ENCODE results near the gene R3HDM4. TPM values are rescaled to one million over a fixed set of nuclear protein-coding genes. Genes with fewer than 3 reads are reported as not detected.

The R3HDM4 gene
- total and polyA plus RNA-seq, 2 donors (not counting 3 experiments of a cell fraction or from before 2014, with no cell fraction given): 51.8 to 53.9 TPM

DNA sequence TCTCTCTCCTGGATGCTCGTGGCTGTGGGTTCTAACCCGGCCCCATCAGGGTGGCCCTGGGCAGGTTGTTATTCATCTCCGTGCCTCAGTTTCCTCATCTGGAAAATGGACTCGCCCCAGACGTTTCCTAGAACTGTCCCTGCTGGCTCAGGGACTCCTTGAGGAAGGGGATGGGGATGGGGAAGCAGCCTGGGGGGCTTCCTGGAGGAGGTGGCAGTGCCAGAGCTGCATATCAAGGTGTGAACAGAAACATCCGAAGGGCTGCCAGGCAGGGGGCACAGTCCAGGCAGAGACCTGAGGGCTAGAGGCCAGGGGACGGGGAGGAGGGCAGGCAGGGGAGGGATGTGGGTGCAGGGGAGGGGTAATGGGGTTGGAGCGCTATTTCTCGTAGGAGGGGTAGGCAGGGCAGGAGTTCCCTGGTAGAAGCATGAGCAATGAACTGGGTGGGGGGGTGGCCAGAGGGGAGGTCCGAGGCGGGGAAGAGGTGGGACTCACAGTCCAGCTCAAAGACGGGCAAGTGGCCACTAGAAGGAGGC is 64.6 kb downstream of the R3HDM4 start:
- ChIA-PET POLR2A (interaction anchor here (0.6 kb wide), 1 partner anchor 46 kb away, joined by 4 read pairs; no protein-coding TSS in a partner anchor), CTCF (interaction anchor here (0.8 to 1.4 kb wide), 4 partner anchors 10 to 152 kb away, joined by 3 to 9 read pairs (median 6); no protein-coding TSS in a partner anchor)
- no peak for FAIRE-seq
- dilution Hi-C loops (cut with MboI; ENCODE audit: extremely low pct_ligation_motif_present, low sequenced_read_pairs): no loop called here
- Histone ChIP-seq H3K4me3 (replicated peaks in 1 of 3; ENCODE audit: insufficient read depth in 1 of 3, low read depth in 1 of 3, low read length in 3 of 3) (no peak overlapping the region), H4K20me1 (replicated peaks; ENCODE audit: control insufficient read depth, extremely low read depth, insufficient read depth, low read length) (no peaks in the 10 kb centered on the region), H2AFZ (ENCODE audit: low read depth, low read length) (no peak overlapping the region), H3K4me1 (ENCODE audit: control insufficient read depth, extremely low read depth, insufficient read depth, low read length) (no peaks in the 10 kb centered on the region), H3K4me2 (ENCODE audit: insufficient read depth, low read length) (no peak overlapping the region), H3K79me2 (ENCODE audit: control insufficient read depth, insufficient read depth, low read length) (no peaks in the 10 kb centered on the region), H3K27me3 (ENCODE audit: control insufficient read depth in 2 of 2, insufficient read depth in 2 of 2, low read length in 2 of 2) (peaks cover 0 to 4% of the 10 kb centered on the region in 2 experiments), H3K9me3 (replicated peaks; ENCODE audit: control insufficient read depth, insufficient read depth, low read length) (no peaks in the 10 kb centered on the region), H3K36me3 (ENCODE audit: control insufficient read depth in 2 of 2, extremely low read depth in 1 of 2, insufficient read depth in 2 of 2, low read length in 2 of 2) (no peaks in the 10 kb centered on the region), H3K9ac (replicated peaks; ENCODE audit: extremely low read depth, insufficient read depth, low read length) (no peak overlapping the region), H3K27ac (ENCODE audit: insufficient read depth, low read depth, low read length) (no peak overlapping the region), H3K9me1 (replicated peaks; ENCODE audit: control insufficient read depth, extremely low read depth, insufficient read depth, low read length) (no peaks in the 10 kb centered on the region)
- no TSS peak for BruUV-seq (replicated peaks)
- TF ChIP-seq JUN (IDR thresholded peaks at IDR 0.05; ENCODE audit: borderline replicate concordance, insufficient read depth, insufficient read length, low read depth) (no peak), EZH2 (IDR thresholded peaks at IDR 0.05; ENCODE audit: borderline replicate concordance, low read depth, low read length, severe bottlenecking) (no peak), MAX (IDR thresholded peaks at IDR 0.05; ENCODE audit: insufficient read depth, insufficient read length) (no peak), GATA2 (IDR thresholded peaks at IDR 0.05; ENCODE audit: insufficient read depth, insufficient read length, low read depth, low read length) (no peak), POLR2A (IDR thresholded peaks at IDR 0.05; ENCODE audit: low read depth, low read length) (no peak), FOS (IDR thresholded peaks at IDR 0.05; ENCODE audit: borderline replicate concordance, insufficient read depth, low read length) (no peak), MYC (IDR thresholded peaks at IDR 0.05; ENCODE audit: low read depth, low read length) (no peak), POLR2AphosphoS5 (IDR thresholded peaks at IDR 0.05; ENCODE audit: insufficient read depth, low read depth, low read length) (no peak), CTCF (IDR thresholded peaks at IDR 0.05; ENCODE audit: extremely low read depth in 1 of 2, insufficient read depth in 1 of 2, low read depth in 1 of 2, low read length in 2 of 2) (no peak)
- DNase-seq (ENCODE audit: low read depth, low spot score): no peak
- intact Hi-C loops (cut with micrococcal nuclease): no loop called here

Small RNA genes within 50 kb of the gene (small RNA-seq; reads per million reads assigned to genes)
- gene RNU6-9 (ENCODE audit: insufficient read depth, insufficient read length, low read depth, low replicate concordance): 1.1 reads per million

Other genes starting within 250 kb of the R3HDM4 start
- gene FSTL3, start 236.8 kb downstream of the R3HDM4 start, total RNA-seq: 19.9 and 30.3 TPM in 2 replicates
- 45.2 and 70.7 TPM in 2 replicates for gene FSTL3, start 236.8 kb downstream of the R3HDM4 start, polyA plus RNA-seq
- not detected in 2 replicates for gene PRSS57, start 217.8 kb downstream of the R3HDM4 start, total RNA-seq
- not detected in 2 replicates for gene PRSS57, start 217.8 kb downstream of the R3HDM4 start, polyA plus RNA-seq
- 24.2 and 31.8 TPM in 2 replicates for gene PALM, start 204.3 kb downstream of the R3HDM4 start, total RNA-seq
- gene PALM, start 204.3 kb downstream of the R3HDM4 start, polyA plus RNA-seq: 3.9 and 5.7 TPM in 2 replicates
- gene MISP, start 162.1 kb downstream of the R3HDM4 start, total RNA-seq: not detected in 2 replicates
- gene MISP, start 162.1 kb downstream of the R3HDM4 start, polyA plus RNA-seq: not detected in 2 replicates
- 607 and 623 TPM in 2 replicates for gene PTBP1, start 115.8 kb downstream of the R3HDM4 start, total RNA-seq
- gene PTBP1, start 115.8 kb downstream of the R3HDM4 start, polyA plus RNA-seq: 382 and 465 TPM in 2 replicates
- 0.76 and 1.2 TPM in 2 replicates for gene PLPPR3, start 91.3 kb downstream of the R3HDM4 start, total RNA-seq
- gene PLPPR3, start 91.3 kb downstream of the R3HDM4 start, polyA plus RNA-seq: 1.1 and 2.0 TPM in 2 replicates
- gene AZU1, start 85.4 kb downstream of the R3HDM4 start, total RNA-seq: not detected in 2 replicates
- gene AZU1, start 85.4 kb downstream of the R3HDM4 start, polyA plus RNA-seq: 0.12 TPM in 1 of 2 replicates, not detected in the other
- gene PRTN3, start 72.2 kb downstream of the R3HDM4 start, total RNA-seq: not detected in 2 replicates
- not detected in 2 replicates for gene PRTN3, start 72.2 kb downstream of the R3HDM4 start, polyA plus RNA-seq
- not detected in 2 replicates for gene ELANE, start 60.9 kb downstream of the R3HDM4 start, total RNA-seq
- not detected in 2 replicates for gene ELANE, start 60.9 kb downstream of the R3HDM4 start, polyA plus RNA-seq
- 0.40 TPM in 1 of 2 replicates, not detected in the other for gene CFD, start 53.6 kb downstream of the R3HDM4 start, total RNA-seq
- 0.25 and 0.53 TPM in 2 replicates for gene CFD, start 53.6 kb downstream of the R3HDM4 start, polyA plus RNA-seq
- gene MED16, start 20.0 kb downstream of the R3HDM4 start, total RNA-seq: 54.7 and 63.1 TPM in 2 replicates
- gene MED16, start 20.0 kb downstream of the R3HDM4 start, polyA plus RNA-seq: 66.5 and 96.6 TPM in 2 replicates
- gene RNU6-9, start 19.7 kb downstream of the R3HDM4 start, total RNA-seq: not detected in 2 replicates
- gene RNU6-9, start 19.7 kb downstream of the R3HDM4 start, polyA plus RNA-seq: not detected in 2 replicates
- not detected in 2 replicates for gene KISS1R, start 4.1 kb upstream of the R3HDM4 start, total RNA-seq
- not detected in 2 replicates for gene KISS1R, start 4.1 kb upstream of the R3HDM4 start, polyA plus RNA-seq
- gene ARID3A, start 12.8 kb upstream of the R3HDM4 start, total RNA-seq: 10.8 and 13.2 TPM in 2 replicates
- 5.4 and 7.6 TPM in 2 replicates for gene ARID3A, start 12.8 kb upstream of the R3HDM4 start, polyA plus RNA-seq
- 54.8 and 74.7 TPM in 2 replicates for gene WDR18, start 71.1 kb upstream of the R3HDM4 start, total RNA-seq
- 102 and 151 TPM in 2 replicates for gene WDR18, start 71.1 kb upstream of the R3HDM4 start, polyA plus RNA-seq
- gene GRIN3B, start 87.2 kb upstream of the R3HDM4 start, total RNA-seq: 0.69 and 0.82 TPM in 2 replicates
- 0.43 and 0.81 TPM in 2 replicates for gene GRIN3B, start 87.2 kb upstream of the R3HDM4 start, polyA plus RNA-seq
- 142 and 147 TPM in 2 replicates for gene TMEM259, start 107.9 kb upstream of the R3HDM4 start, total RNA-seq
- 297 and 430 TPM in 2 replicates for gene TMEM259, start 107.9 kb upstream of the R3HDM4 start, polyA plus RNA-seq
- not detected in 2 replicates for gene RNU6-2, start 108.3 kb upstream of the R3HDM4 start, total RNA-seq
- not detected in 2 replicates for gene RNU6-2, start 108.3 kb upstream of the R3HDM4 start, polyA plus RNA-seq
- gene CNN2, start 113.4 kb upstream of the R3HDM4 start, total RNA-seq: 280 and 286 TPM in 2 replicates
- gene CNN2, start 113.4 kb upstream of the R3HDM4 start, polyA plus RNA-seq: 185 and 207 TPM in 2 replicates
- 9.8 and 11.0 TPM in 2 replicates for gene ABCA7, start 126.9 kb upstream of the R3HDM4 start, total RNA-seq
- 4.9 and 5.7 TPM in 2 replicates for gene ABCA7, start 126.9 kb upstream of the R3HDM4 start, polyA plus RNA-seq
- 10.4 and 12.5 TPM in 2 replicates for gene ARHGAP45, start 153.9 kb upstream of the R3HDM4 start, total RNA-seq
- 6.9 and 7.5 TPM in 2 replicates for gene ARHGAP45, start 153.9 kb upstream of the R3HDM4 start, polyA plus RNA-seq
- 252 and 272 TPM in 2 replicates for gene POLR2E, start 182.2 kb upstream of the R3HDM4 start, total RNA-seq
- 344 and 394 TPM in 2 replicates for gene POLR2E, start 182.2 kb upstream of the R3HDM4 start, polyA plus RNA-seq
- 445 and 469 TPM in 2 replicates for gene GPX4, start 190.8 kb upstream of the R3HDM4 start, total RNA-seq
- gene GPX4, start 190.8 kb upstream of the R3HDM4 start, polyA plus RNA-seq: 1,136 and 1,398 TPM in 2 replicates

Data from endothelial cell of umbilical vein (primary cell).